ENCODE results near the gene TMEM171.

GRCh38 chr5:73149540-73149939 lies 29.2 kb downstream of the TMEM171 start:
- no peak for TF ChIP-seq CTCF (conservative IDR thresholded peaks at IDR 0.05; ENCODE audit: low read depth, low read length)
- TF ChIP-seq POLR2A (IDR thresholded peaks at IDR 0.05; ENCODE audit: low read depth, low read length): no peak
- TF ChIP-seq MAZ (IDR thresholded peaks at IDR 0.05; ENCODE audit: borderline replicate concordance, low read depth, low read length): no peak
- no peak for TF ChIP-seq CEBPB (IDR thresholded peaks at IDR 0.05; ENCODE audit: low read depth, low read length)
- TF ChIP-seq USF2 (IDR thresholded peaks at IDR 0.05; ENCODE audit: low read depth, low read length): no peak
- no peak for TF ChIP-seq MAFK (IDR thresholded peaks at IDR 0.05; ENCODE audit: low read depth, low read length)
- TF ChIP-seq RAD21 (IDR thresholded peaks at IDR 0.05; ENCODE audit: low read length): no peak
- no peak for TF ChIP-seq RCOR1 (IDR thresholded peaks at IDR 0.05; ENCODE audit: insufficient replicate concordance, low read length)
- no peak for TF ChIP-seq RFX5 (IDR thresholded peaks at IDR 0.05; ENCODE audit: low read depth, low read length)
